GM18526 (cell line): ENCODE measurements around the gene OR10R2.

Experiments used
- POLR2A ChIP-seq: IDR thresholded peaks from 3 replicates; pipeline ENCODE4 v1.6.1; 2011; ENCODE audit not compliant: insufficient read length; ENCODE audit errors: extremely low read depth

The OR10R2 gene

DNA sequence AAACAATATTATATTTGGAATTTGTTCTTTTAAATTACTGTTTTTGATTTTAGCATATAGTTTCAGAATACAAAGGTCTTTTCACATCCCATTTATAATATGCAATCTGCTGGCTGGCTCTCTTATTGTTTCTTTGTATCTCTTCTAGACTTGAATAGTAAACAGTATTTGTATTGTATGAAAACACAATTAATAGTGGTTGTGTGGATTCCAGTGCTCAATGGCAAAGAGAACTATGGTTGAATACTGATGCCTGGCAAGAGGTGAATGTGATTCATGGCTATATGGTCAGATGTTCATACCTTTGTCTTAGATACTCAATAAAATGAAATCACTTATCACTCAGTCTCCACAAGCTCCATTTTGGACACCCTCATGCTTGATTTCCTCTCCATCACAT is 44.9 kb downstream of the OR10R2 start:
- no peak for TF ChIP-seq POLR2A

GRCh38 chr1:158520021-158520420 is 48.0 kb downstream of the OR10R2 start:
- TF ChIP-seq POLR2A: no peak

GRCh38 chr1:158520955-158521665 is 49.1 kb downstream of the OR10R2 start:
- TF ChIP-seq POLR2A: no peak

GRCh38 chr1:158521666-158522058 is 49.6 kb downstream of the OR10R2 start:
- TF ChIP-seq POLR2A: no peak

- no peak for TF ChIP-seq POLR2A
Measured at GRCh38 chr1:158527190-158527815, 55.3 kb downstream of the OR10R2 start.
